ENCODE data around the gene CREM. TPM values are rescaled to one million over a fixed set of nuclear protein-coding genes. Genes with fewer than 3 reads are reported as not detected.

The CREM gene
- total and polyA plus RNA-seq, 2 of the 8 experiments (the other 6 are each of a cell fraction or from before 2014, with no cell fraction given) = 18.7 to 21.9 TPM

DNA sequence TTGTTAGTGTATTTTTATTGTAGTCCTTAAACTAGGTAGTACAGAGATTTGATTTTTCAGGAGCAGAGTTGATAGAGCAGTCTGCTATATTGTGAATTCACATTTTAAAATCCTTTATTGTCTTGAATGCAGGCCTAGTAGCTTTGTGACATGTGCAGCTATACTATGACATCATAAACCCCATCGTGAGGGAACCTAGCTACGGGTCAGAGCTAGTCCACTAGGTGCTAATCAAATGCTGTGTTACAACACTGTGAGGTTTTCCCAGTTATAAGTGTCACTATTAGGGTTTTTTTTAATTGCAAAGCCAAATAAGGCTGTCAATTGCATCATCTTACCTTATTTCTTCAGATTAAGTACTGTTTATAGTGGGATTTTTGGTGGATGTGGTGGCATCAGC, 40.7 kb downstream of the CREM start:
- H3K4ac ChIP-seq (replicated peaks; ENCODE audit: insufficient read length, low read depth, low read length) = no peak overlapping the region
- H4K8ac ChIP-seq (ENCODE audit: extremely low read depth, insufficient read depth, low read length) = no peak overlapping the region
- H3K18ac ChIP-seq (ENCODE audit: extremely low read depth, low read length) = no peak overlapping the region
- H3K4me2 ChIP-seq (ENCODE audit: insufficient read depth in 1 of 2, low read depth in 2 of 2, low read length in 2 of 2) = no peak overlapping the region
- no peak overlapping the region for H3K14ac ChIP-seq (ENCODE audit: insufficient read length)
- H4K5ac ChIP-seq (ENCODE audit: insufficient read length, low read depth, low read length) = no peak overlapping the region
- no peaks in the 10 kb centered on the region for H3K36me3 ChIP-seq (ENCODE audit: control insufficient read depth in 2 of 4, insufficient read depth in 4 of 4, low read length in 3 of 4)
- H3K4me1 ChIP-seq (replicated peaks in 1 of 4; ENCODE audit: control insufficient read depth in 3 of 4, insufficient read depth in 4 of 4, low read length in 3 of 4) = no peaks in the 10 kb centered on the region
- H4K91ac ChIP-seq (replicated peaks; ENCODE audit: insufficient read length, low read length) = no peak overlapping the region
- H3K79me1 ChIP-seq (ENCODE audit: low read depth, low read length) = no peaks in the 10 kb centered on the region
- no peaks in the 10 kb centered on the region for H3K23me2 ChIP-seq (ENCODE audit: low read depth, low read length)
- H2BK20ac ChIP-seq (ENCODE audit: low read length) = no peak overlapping the region
- no peak overlapping the region for H3K4me3 ChIP-seq (ENCODE audit: extremely low read depth in 1 of 4, insufficient read depth in 2 of 4, low read depth in 3 of 4, low read length in 4 of 4)
- H2BK12ac ChIP-seq (ENCODE audit: low read depth, low read length) = no peak overlapping the region
- H2AFZ ChIP-seq (ENCODE audit: low read length) = no peak overlapping the region
- TF ChIP-seq RXRA (IDR thresholded peaks at IDR 0.05; ENCODE audit: insufficient read depth, low read depth, low read length) (no peak), NRF1 (IDR thresholded peaks at IDR 0.05; ENCODE audit: low read depth, low read length) (no peak), CTBP2 (IDR thresholded peaks at IDR 0.05; ENCODE audit: borderline replicate concordance, insufficient read depth, insufficient read length, low read length) (no peak), SP4 (IDR thresholded peaks at IDR 0.05; ENCODE audit: low read length) (no peak), EZH2 (IDR thresholded peaks at IDR 0.05; ENCODE audit: low read depth, low read length, severe bottlenecking) (no peak), SP2 (IDR thresholded peaks at IDR 0.05; ENCODE audit: low read length) (no peak), SP1 (IDR thresholded peaks at IDR 0.05; ENCODE audit: low read depth, low read length) (no peak)
- WGBS, 2 experiments (ENCODE audit: extremely low coverage in 1 of 2, insufficient coverage in 1 of 2, insufficient read length in 1 of 2, insufficient replicate concordance in 2 of 2, low coverage in 1 of 2, low lambda C conversion rate in 2 of 2, missing lambda C conversion rate in 1 of 2) = 95% methylated on average over 2 of the region's 2 CpGs; no CpG with 5 or more reads in 1 of the 2 experiments
- no peak overlapping the region for H3K56ac ChIP-seq (replicated peaks; ENCODE audit: insufficient read length, low read depth, low read length)
- H3K27me3 ChIP-seq (replicated peaks in 1 of 4; ENCODE audit: control insufficient read depth in 3 of 4, extremely low read depth in 1 of 4, insufficient read depth in 3 of 4, low read length in 3 of 4) = no peaks in the 10 kb centered on the region
- no peaks in the 10 kb centered on the region for H4K20me1 ChIP-seq (replicated peaks in 1 of 2; ENCODE audit: control insufficient read depth in 1 of 2, insufficient read depth in 2 of 2, low read length in 2 of 2)
- no peak overlapping the region for H2BK15ac ChIP-seq (ENCODE audit: low read length)
- no peak overlapping the region for H2BK120ac ChIP-seq (replicated peaks; ENCODE audit: low read depth, low read length)
- no peak overlapping the region for H2AK5ac ChIP-seq (ENCODE audit: low read depth, low read length)
- H3K27ac ChIP-seq (ENCODE audit: low read depth, low read length) = no peak overlapping the region
- H3K79me2 ChIP-seq (ENCODE audit: control insufficient read depth in 1 of 2, insufficient read depth in 2 of 2, low read length in 2 of 2) = no peaks in the 10 kb centered on the region
- DNase-seq (ENCODE audit: low read depth in 1 of 2, low spot score in 2 of 2) (no peak), FAIRE-seq (no peak)
- H3K9ac ChIP-seq (replicated peaks in 1 of 4; ENCODE audit: extremely low read depth in 1 of 4, low read depth in 3 of 4, low read length in 3 of 4) = no peak overlapping the region
- H3K23ac ChIP-seq (ENCODE audit: insufficient read length) = no peak overlapping the region
- ChIA-PET CTCF (ENCODE audit: partially characterized antibody) (interaction anchor here (0.9 kb wide), 1 partner anchor 13 kb away, joined by 3 read pairs; no protein-coding TSS in a partner anchor), POLR2A (ENCODE audit: partially characterized antibody) (no interaction called here)
- H3K9me3 ChIP-seq (ENCODE audit: insufficient read depth in 2 of 2, low read depth in 1 of 2, low read length in 1 of 2) = no peaks in the 10 kb centered on the region
- no peak overlapping the region for H2BK5ac ChIP-seq (ENCODE audit: low read depth, low read length)
